ENCODE measurements around the gene KIF20B.
"Not testable (repeated sequence)": the region's sequence is repeated elsewhere in the genome, so short reads cannot be mapped to it uniquely, and the experiment has no call there.

- not testable (repeated sequence) for TF ChIP-seq CTCF (IDR thresholded peaks at IDR 0.05 in 8 of 11, conservative IDR thresholded peaks at IDR 0.05 in 3 of 11); POLR2AphosphoS5 (IDR thresholded peaks at IDR 0.05); POLR2A (IDR thresholded peaks at IDR 0.05)
Observed at GRCh38 chr10:89819008-89819407, 117.6 kb downstream of the KIF20B start.

All from spleen (tissue), 7 donors.